K562 (cell line): ENCODE data around the gene KCNB1. TPM values are rescaled to one million over a fixed set of nuclear protein-coding genes. Genes with fewer than 3 reads are reported as not detected.
A peak's percentile ranks its signal among the peaks of the same experiment; 100 is the strongest.

ENCODE experiments used
- ATAC-seq: fragments of 200-7000 bp; cut with Tn5 transposase; 3 replicates; pipeline ENCODE4 v1.9.1; 2020; ENCODE audit warnings: moderate library complexity
- BruUV-seq: library from RNA; stranded (reverse); fragments of 400-500 nt; replicated peaks from 2 replicates; lab custom pipeline; 2021; lab: Mats Ljungman, UMichigan
- CTCF ChIA-PET: fragments of 300-600 bp; formaldehyde crosslinking; extraction: SDS; loops from one replicate; lab custom pipeline; 2021; ENCODE audit warnings: low intra/inter-chr PET ratio; lab: Yijun Ruan, JAX
- POLR2A ChIA-PET: fragments of 300-600, 350-650 bp; sonication (Branson Sonifier 250); formaldehyde crosslinking; extraction: SDS; loops from one replicate; lab custom pipeline; 2021; ENCODE audit warnings: antibody characterized with exemption, inconsistent platforms; lab: Yijun Ruan, JAX
- DNase-seq, 4 experiments: peaks; one replicate each; pipeline versions ENCODE4 v3.0.0 to v3.0.0-alpha.2; 2011 to 2018; ENCODE audit warnings: low spot score in 3 of 4, mixed read lengths in 3 of 4; ENCODE audit errors: extremely low read depth in 1 of 4
- FAIRE-seq: peaks from 2 replicates; lab custom pipeline; 2011; peaks lifted over from hg19 to GRCh38; lab: Jason Lieb, UNC
- H2AFZ ChIP-seq: 2 replicates; pipeline ENCODE4 v1.6.0; 2011; ENCODE audit warnings: low read depth, low read length, control low read depth, inconsistent platforms
- H3K27ac ChIP-seq: fragments of 200-600 bp; 3 replicates; pipeline ENCODE4 v1.8.0; 2011; ENCODE audit warnings: low read depth, mild to moderate bottlenecking, control low read depth, inconsistent platforms, low read length, moderate library complexity, mixed read lengths; ENCODE audit errors: extremely low read depth
- H3K27me3 ChIP-seq, 2 experiments: fragments of 300-600 bp in 1 of 2; 2 replicates in 1 of 2; 3 replicates in 1 of 2; pipeline versions ENCODE4 v1.6.0 to v1.8.0; 2011; ENCODE audit warnings: inconsistent platforms in 2 of 2, low read length in 2 of 2, mild to moderate bottlenecking in 1 of 2, mixed read lengths in 1 of 2, moderate library complexity in 1 of 2; ENCODE audit not compliant: control insufficient read depth in 2 of 2, insufficient read depth in 2 of 2
- H3K36me3 ChIP-seq: fragments of 300-600 bp; 3 replicates; pipeline ENCODE4 v1.8.0; 2011; ENCODE audit warnings: mild to moderate bottlenecking, low read length, inconsistent platforms; ENCODE audit not compliant: control insufficient read depth, insufficient read depth
- H3K4me1 ChIP-seq, 2 experiments: fragments of 200-600 bp in 1 of 2; replicated peaks in 1 of 2; 2 replicates in 1 of 2; 3 replicates in 1 of 2; pipeline versions ENCODE4 v1.5.1 to v1.8.0; 2011; ENCODE audit warnings: inconsistent platforms in 2 of 2, low read length in 2 of 2, mild to moderate bottlenecking in 1 of 2, mixed read lengths in 1 of 2, moderate library complexity in 1 of 2; ENCODE audit not compliant: control insufficient read depth in 2 of 2, insufficient read depth in 2 of 2
- H3K4me2 ChIP-seq: 2 replicates; pipeline ENCODE4 v1.6.1; 2011; ENCODE audit warnings: low read length, control low read depth, inconsistent platforms, mixed read lengths; ENCODE audit not compliant: insufficient read depth
- H3K4me3 ChIP-seq: fragments of 200-600 bp; sonication (generic), shearing (Covaris generic); 2 replicates; pipeline ENCODE4 v1.5.1; 2016; ENCODE audit warnings: control low read depth, inconsistent platforms
- H3K79me2 ChIP-seq: fragments of 200-600 bp; 3 replicates; pipeline ENCODE4 v1.8.0; 2011; ENCODE audit warnings: low read length, inconsistent platforms; ENCODE audit not compliant: control insufficient read depth, insufficient read depth
- H3K9ac ChIP-seq, 2 experiments: 2 replicates each; pipeline versions ENCODE4 v1.6.0 to v1.6.1; 2011; ENCODE audit warnings: low read depth in 2 of 2, low read length in 2 of 2, control low read depth in 1 of 2, inconsistent platforms in 1 of 2, mild to moderate bottlenecking in 1 of 2, mixed read lengths in 1 of 2; ENCODE audit not compliant: insufficient read depth in 1 of 2
- H3K9me1 ChIP-seq: one replicate; pipeline ENCODE4 v1.6.0; 2011; ENCODE audit warnings: inconsistent platforms, mild to moderate bottlenecking, low read length, moderate library complexity; ENCODE audit not compliant: control insufficient read depth, insufficient read depth
- H3K9me3 ChIP-seq: replicated peaks from 2 replicates; pipeline ENCODE4 v1.5.1; 2011; ENCODE audit warnings: low read depth, low read length, inconsistent platforms; ENCODE audit not compliant: control insufficient read depth, insufficient read depth
- H4K20me1 ChIP-seq: replicated peaks from 2 replicates; pipeline ENCODE4 v1.6.1; 2011; ENCODE audit warnings: low read length, inconsistent platforms, mixed read lengths; ENCODE audit not compliant: control insufficient read depth, insufficient read depth
- CBFA2T2 ChIP-seq: fragments of 450-650 bp; conservative IDR thresholded peaks from 2 replicates; pipeline ENCODE4 v1.6.1; 2017; ENCODE audit warnings: mild to moderate bottlenecking
- DLX4 ChIP-seq: fragments of 250-450 bp; sonication (Bioruptor Pico); IDR thresholded peaks from 2 replicates; pipeline ENCODE4 v1.6.1; 2021; ENCODE audit warnings: mild to moderate bottlenecking
- E4F1 ChIP-seq: fragments of 250-450 bp; sonication (Bioruptor Pico); IDR thresholded peaks from 2 replicates; pipeline ENCODE4 v1.5.0; 2021; ENCODE audit warnings: mild to moderate bottlenecking, borderline replicate concordance
- FUS ChIP-seq: fragments of 200-400 bp; formaldehyde crosslinking; optimal IDR thresholded peaks from 2 replicates; pipeline ENCODE3; 2017; ENCODE audit warnings: low read depth, low read length
- LCOR ChIP-seq: sonication (generic); formaldehyde crosslinking; IDR thresholded peaks from 2 replicates; pipeline ENCODE4 v1.8.0; 2022; ENCODE audit warnings: mild to moderate bottlenecking, missing genetic modification reagents
- PBX2 ChIP-seq, 2 experiments: IDR thresholded peaks in 1 of 2; conservative IDR thresholded peaks in 1 of 2; 2 replicates each; pipeline ENCODE4 v1.6.1; 2016; ENCODE audit warnings: low read depth in 2 of 2, mild to moderate bottlenecking in 1 of 2, missing compliant biosample characterization in 1 of 2, missing genetic modification characterization in 1 of 2, moderate library complexity in 1 of 2
- PYGO2 ChIP-seq: fragments of 450-650 bp; IDR thresholded peaks from 2 replicates; pipeline ENCODE4 v1.6.1; 2016; ENCODE audit warnings: mild to moderate bottlenecking, missing genetic modification characterization, moderate library complexity, missing compliant biosample characterization
- SP2 ChIP-seq: IDR thresholded peaks from 2 replicates; pipeline ENCODE4 v1.6.1; 2011; ENCODE audit warnings: mild to moderate bottlenecking, low read depth, low read length, moderate library complexity; ENCODE audit not compliant: poor library complexity, severe bottlenecking; ENCODE audit errors: extremely low read depth
- USF1 ChIP-seq: sonication (generic); formaldehyde crosslinking; IDR thresholded peaks from 2 replicates; pipeline ENCODE4 v1.9.0; 2022; ENCODE audit warnings: mild to moderate bottlenecking, missing genetic modification reagents
- USF2 ChIP-seq: sonication (generic); formaldehyde crosslinking; IDR thresholded peaks from 2 replicates; pipeline ENCODE4 v1.5.0; 2020; ENCODE audit warnings: missing genetic modification reagents
- ZBTB1 ChIP-seq: sonication (generic); formaldehyde crosslinking; IDR thresholded peaks from 2 replicates; pipeline ENCODE4 v1.8.1; 2023; ENCODE audit warnings: missing genetic modification reagents, low read depth, mild to moderate bottlenecking, borderline replicate concordance
- ZNF644 ChIP-seq: fragments of 200-800 bp; sonication (Bioruptor generic); IDR thresholded peaks from 2 replicates; pipeline ENCODE4 v1.6.1; 2016; ENCODE audit warnings: low read depth, missing genetic modification characterization, missing compliant biosample characterization
- ZNF668 ChIP-seq: fragments of 250-450 bp; sonication (Bioruptor Pico); IDR thresholded peaks from 2 replicates; pipeline ENCODE4 v1.8.0; 2022; ENCODE audit warnings: mild to moderate bottlenecking, inconsistent platforms
- WGBS: fragments of 100-300 bp; shearing (Covaris generic); methylation state at CpG from one replicate; pipeline ENCODE4 v1.1.6; 2016; ENCODE audit warnings: low coverage, mixed read lengths; ENCODE audit not compliant: insufficient coverage; ENCODE audit errors: missing lambda C conversion rate; 5-methylcytosine and 5-hydroxymethylcytosine counted together
- in situ Hi-C: fragments of 300-500 bp; cut with MboI; formaldehyde crosslinking; loops from 4 replicates; pipeline ENCODE4 v1.15.0; 2018; ENCODE audit warnings: inconsistent platforms, mixed read lengths
- intact Hi-C: fragments of 100-400 bp; cut with micrococcal nuclease; formaldehyde crosslinking; loops from 2 replicates; pipeline ENCODE4 v1.14.2; 2022
- polyA plus RNA-seq, 8 experiments: library from polyadenylated mRNA; depleted of rRNA in 4 of 8; stranded (reverse) in 5 of 8; unstranded in 3 of 8; fragments of >200 nt; fragmentation: Nextera tagmentation in 2 of 8; fragmentation: Illumina TruSeq in 1 of 8; extraction: Ambion mirVana in 2 of 8; extraction: Trizol in 1 of 8; gene quantifications; 2 replicates each; pipeline versions ENCODE4 v1.2.1 to v1.2.3, GENCODE V29; 2011 to 2014; ENCODE audit warnings: inconsistent platforms in 1 of 8, missing spikeins in 1 of 8
- total RNA-seq, 7 experiments: library from RNA; depleted of rRNA in 6 of 7; stranded (reverse); fragments of >200 nt in 6 of 7; fragmentation: Illumina TruSeq in 2 of 7; extraction: Trizol in 2 of 7; gene quantifications; 2 replicates each; pipeline versions ENCODE4 v1.2.1 to v1.2.3, GENCODE V29; 2011 to 2021; ENCODE audit warnings: low replicate concordance in 1 of 7

Gene KCNB1
- total and polyA plus RNA-seq, 9 of the 15 experiments (the other 6 are each of a cell fraction or from before 2014, with no cell fraction given): 0.01 to 0.06 TPM; not detected in 7

- peaks cover 11 to 42% of the 10 kb centered on the region in 2 experiments for H3K27me3 ChIP-seq
- no peak overlapping the region for H3K9ac ChIP-seq
- H3K9me3 ChIP-seq: no peaks in the 10 kb centered on the region
- ChIA-PET CTCF (no interaction called here), POLR2A (interaction anchor here (0.6 kb wide), 1 partner anchor 31 kb away, joined by 3 read pairs; no protein-coding TSS in a partner anchor)
- peak; percentile 92 for ATAC-seq
- FAIRE-seq: no peak
- no peaks in the 10 kb centered on the region for H4K20me1 ChIP-seq
- no peaks in the 10 kb centered on the region for H3K36me3 ChIP-seq
- peak; percentile 13 to 47 (median 38) for DNase-seq
- no peak overlapping the region for H2AFZ ChIP-seq
- no peak overlapping the region; the same call in 1 of the 2 replicates for H3K4me2 ChIP-seq
- in situ Hi-C loops: no loop called here
- no peaks in the 10 kb centered on the region for H3K79me2 ChIP-seq
- no peaks in the 10 kb centered on the region; a peak in 1 of 5 replicates for H3K4me1 ChIP-seq
- no peaks in the 10 kb centered on the region for H3K9me1 ChIP-seq
- intact Hi-C loops: no loop called here
- no peak overlapping the region for H3K27ac ChIP-seq
- H3K4me3 ChIP-seq: no peak overlapping the region
- no TSS peak for BruUV-seq
- 11% methylated on average over 4 of the region's 4 CpGs for WGBS
- no peak for TF ChIP-seq ZNF644 (tag)
- no peak for TF ChIP-seq ZNF668 (CRISPR knock-in tag)
- TF ChIP-seq ZBTB1 (CRISPR knock-in tag): no peak
- no peak for TF ChIP-seq FUS
- no peak for TF ChIP-seq PBX2 (CRISPR knock-in tag; IDR thresholded peaks at IDR 0.05; ENCODE audit: low read depth)
- 0 out of 2 replicates have a peak, but pooled peaks have one; percentile 31 for TF ChIP-seq PBX2 (tag; conservative IDR thresholded peaks at IDR 0.05; ENCODE audit: low read depth)
- no peak for TF ChIP-seq PYGO2 (tag)
- no peak for TF ChIP-seq E4F1 (CRISPR knock-in tag)
- peak; percentile 90 for TF ChIP-seq USF2 (CRISPR knock-in tag)
- TF ChIP-seq SP2: no peak
- TF ChIP-seq USF1 (CRISPR knock-in tag): peak; percentile 91
- peak; percentile 24; the same call in 1 of the 2 replicates for TF ChIP-seq CBFA2T2
- no peak for TF ChIP-seq LCOR (CRISPR knock-in tag)
- no peak for TF ChIP-seq DLX4 (CRISPR knock-in tag)
Measured at GRCh38 chr20:49398401-49399144, 83.9 kb downstream of the KCNB1 start.
